Liver (tissue), 9 donors: ENCODE measurements around the gene EMD. TPM values are rescaled to one million over a fixed set of nuclear protein-coding genes. Genes with fewer than 3 reads are reported as not detected.

ENCODE experiments used
- DNase-seq: peaks from one replicate; pipeline ENCODE4 v3.0.0-alpha.2; 2017; ENCODE audit warnings: low spot score
- H3K27ac ChIP-seq, 2 donors: one replicate each; pipeline ENCODE4 v1.7.0; 2013; ENCODE audit warnings: inconsistent platforms in 2 of 2, low read length in 2 of 2, control low read depth in 1 of 2, low read depth in 1 of 2, mild to moderate bottlenecking in 1 of 2
- H3K27me3 ChIP-seq, 4 donors: one replicate each; pipeline versions ENCODE4 v1.6.1 to v1.7.0; 2013; ENCODE audit warnings: low read length in 3 of 4, inconsistent platforms in 1 of 4, mild to moderate bottlenecking in 1 of 4, moderate library complexity in 1 of 4; ENCODE audit not compliant: control insufficient read depth in 4 of 4, insufficient read depth in 4 of 4
- H3K36me3 ChIP-seq, 4 donors: one replicate each; pipeline versions ENCODE4 v1.6.1 to v1.7.0; 2013; ENCODE audit warnings: low read length in 3 of 4, mild to moderate bottlenecking in 3 of 4, low read depth in 1 of 4, moderate library complexity in 1 of 4; ENCODE audit not compliant: control insufficient read depth in 4 of 4, insufficient read depth in 3 of 4
- H3K4me1 ChIP-seq, 4 donors: one replicate each; pipeline versions ENCODE4 v1.6.1 to v1.7.0; 2013; ENCODE audit warnings: low read length in 3 of 4, mild to moderate bottlenecking in 3 of 4, moderate library complexity in 1 of 4; ENCODE audit not compliant: control insufficient read depth in 4 of 4, insufficient read depth in 4 of 4
- H3K4me3 ChIP-seq, 3 donors: one replicate each; pipeline versions ENCODE4 v1.6.1 to v1.7.0; 2013; ENCODE audit warnings: low read length in 3 of 3, control low read depth in 1 of 3, low read depth in 1 of 3, mild to moderate bottlenecking in 1 of 3
- H3K9ac ChIP-seq, 2 donors: one replicate each; pipeline ENCODE4 v1.7.0; 2013; ENCODE audit warnings: low read length in 2 of 2, mild to moderate bottlenecking in 2 of 2, moderate library complexity in 2 of 2, control low read depth in 1 of 2, low read depth in 1 of 2
- H3K9me3 ChIP-seq, 4 donors: one replicate each; pipeline versions ENCODE4 v1.6.1 to v1.7.0; 2013; ENCODE audit warnings: low read length in 3 of 4; ENCODE audit not compliant: control insufficient read depth in 4 of 4
- EGR1 ChIP-seq, 2 donors: IDR thresholded peaks; 2 replicates each; pipeline ENCODE4 v1.6.1; 2016 to 2018; ENCODE audit warnings: antibody characterized with exemption in 2 of 2, low read depth in 2 of 2
- FOXA1 ChIP-seq: IDR thresholded peaks from 2 replicates; pipeline ENCODE4 v1.6.1; 2016; ENCODE audit warnings: antibody characterized with exemption
- GABPA ChIP-seq, 2 donors: IDR thresholded peaks in 1 of 2; conservative IDR thresholded peaks in 1 of 2; 2 replicates each; pipeline ENCODE4 v1.6.1; 2016; ENCODE audit warnings: antibody characterized with exemption in 2 of 2, mild to moderate bottlenecking in 1 of 2, moderate library complexity in 1 of 2
- HNF4A ChIP-seq, 2 donors: conservative IDR thresholded peaks; 2 replicates each; pipeline ENCODE4 v1.6.1; 2016; ENCODE audit warnings: antibody characterized with exemption in 2 of 2, mild to moderate bottlenecking in 2 of 2
- HNF4G ChIP-seq: IDR thresholded peaks from 2 replicates; pipeline ENCODE4 v1.6.1; 2016; ENCODE audit warnings: antibody characterized with exemption
- JUND ChIP-seq, 2 donors: IDR thresholded peaks; 2 replicates each; pipeline ENCODE4 v1.6.1; 2016; ENCODE audit warnings: antibody characterized with exemption in 2 of 2
- NR2F2 ChIP-seq: IDR thresholded peaks from 2 replicates; pipeline ENCODE4 v1.6.1; 2016; ENCODE audit warnings: antibody characterized with exemption
- RXRA ChIP-seq, 2 donors: IDR thresholded peaks; 2 replicates each; pipeline ENCODE4 v1.6.1; 2017 to 2018; ENCODE audit warnings: antibody characterized with exemption in 2 of 2, mild to moderate bottlenecking in 1 of 2
- SP1 ChIP-seq: IDR thresholded peaks from 2 replicates; pipeline ENCODE4 v1.6.1; 2018; ENCODE audit warnings: antibody characterized with exemption, mild to moderate bottlenecking
- TAF1 ChIP-seq: conservative IDR thresholded peaks from 2 replicates; pipeline ENCODE4 v1.6.1; 2016; ENCODE audit warnings: antibody characterized with exemption, mild to moderate bottlenecking
- YY1 ChIP-seq: IDR thresholded peaks from 2 replicates; pipeline ENCODE4 v1.6.1; 2016; ENCODE audit warnings: antibody characterized with exemption, mild to moderate bottlenecking
- WGBS: extraction: QIAGEN DNeasy Blood & Tissue Kit; methylation state at CpG from one replicate; pipeline ENCODE4 v1.1.7; 2013; 5-methylcytosine and 5-hydroxymethylcytosine counted together
- polyA plus RNA-seq, 2 donors: library from polyadenylated mRNA; stranded (reverse) in 1 of 2; unstranded in 1 of 2; fragments of 200-250 nt in 1 of 2; fragments of >200 nt in 1 of 2; fragmentation: Nextera tagmentation in 1 of 2; extraction: Ambion mirVana in 1 of 2; gene quantifications; one replicate each; pipeline versions ENCODE4 v1.2.1 to v1.2.3, GENCODE V29; 2013 to 2015
- total RNA-seq, 2 donors: library from RNA; depleted of rRNA; stranded (reverse); fragments of >200 nt; gene quantifications; one replicate each; pipeline ENCODE4 v1.2.3, GENCODE V29; 2014
- TF ChIP-seq, protein P1 (sequence below): IDR thresholded peaks from 2 replicates; pipeline ENCODE4 v1.6.1; 2016; ENCODE audit warnings: antibody characterized with exemption
- TF ChIP-seq, protein P2 (sequence below): fragments of 150-350 bp; IDR thresholded peaks from 2 replicates; pipeline ENCODE4 v1.5.1; 2017; ENCODE audit warnings: improper control_type of control experiment, low read depth, low read length; ENCODE audit not compliant: missing input control
- TF ChIP-seq, protein P3 (sequence below): IDR thresholded peaks from 2 replicates; pipeline ENCODE4 v1.6.1; 2016; ENCODE audit warnings: antibody characterized with exemption
- TF ChIP-seq, protein P4 (sequence below): IDR thresholded peaks from 2 replicates; pipeline ENCODE4 v1.6.1; 2016; ENCODE audit warnings: antibody characterized with exemption, mild to moderate bottlenecking
- donor health status: healthy.
- donor health status: healthy.
- donor health status: healthy.
- donor health status: healthy.
- donor health status: healthy.

EMD gene
- total RNA-seq (10 to 100 TPM; 11.6 to 18.5 TPM), polyA plus RNA-seq (10 to 100 TPM; 15.5 to 38.0 TPM)

DNA sequence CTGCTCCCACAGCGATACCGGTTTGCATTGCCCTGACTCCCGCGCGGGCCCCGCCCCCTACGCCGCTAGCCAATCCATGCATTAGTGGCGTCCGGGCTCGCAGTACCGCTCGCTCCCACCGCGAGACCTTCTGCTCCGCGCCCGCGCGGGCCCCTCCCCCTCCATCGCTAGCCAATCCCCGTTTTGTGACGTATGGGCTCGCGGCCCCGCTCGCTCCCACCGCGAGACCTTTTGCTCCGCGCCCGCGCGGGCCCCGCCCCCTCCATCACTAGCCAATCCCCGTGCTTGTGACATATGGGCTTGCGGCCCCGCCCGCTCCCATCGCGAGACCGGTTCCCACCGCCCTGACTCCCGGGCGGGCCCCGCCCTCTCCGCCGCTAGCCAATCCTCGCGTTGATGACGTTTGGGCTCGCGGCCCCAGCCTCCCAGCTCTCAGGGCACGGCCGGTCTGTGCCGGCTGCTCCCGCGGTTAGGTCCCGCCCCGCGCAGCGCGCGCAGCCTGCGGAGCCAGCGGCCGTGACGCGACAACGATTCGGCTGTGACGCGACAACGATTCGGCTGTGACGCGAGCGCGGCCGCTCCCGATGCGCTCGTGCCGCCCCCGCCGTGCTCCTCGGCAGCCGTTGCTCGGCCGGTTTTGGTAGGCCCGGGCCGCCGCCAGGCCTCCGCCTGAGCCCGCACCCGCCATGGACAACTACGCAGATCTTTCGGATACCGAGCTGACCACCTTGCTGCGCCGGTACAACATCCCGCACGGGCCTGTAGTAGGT is at the start of gene EMD:
Gene EMD, plus strand, starts transcription at position 497 of the 770 bp plus-strand sequence. Its CDS starts 190 bp downstream, at position 687.
- WGBS = under 1% methylated on average over 103 of the region's 103 CpGs
- Histone ChIP-seq H3K4me3 (peak within 1 kb of the TSS; percentile 69 to 78 (median 72)), H3K9me3 (no peaks in the 10 kb centered on the region), H3K27me3 (no peaks in the 10 kb centered on the region), H3K27ac (peak within 1 kb of the TSS; percentile 96 to 98), H3K9ac (peak within 1 kb of the TSS; percentile 87 to 91), H3K4me1 (peaks cover 4 to 11% (median 7%) of the 10 kb centered on the region in 4 donors), H3K36me3 (no peaks in the 10 kb centered on the region)
- no peak for TF ChIP-seq JUND (IDR thresholded peaks at IDR 0.05)
- TF ChIP-seq, protein P1, sequence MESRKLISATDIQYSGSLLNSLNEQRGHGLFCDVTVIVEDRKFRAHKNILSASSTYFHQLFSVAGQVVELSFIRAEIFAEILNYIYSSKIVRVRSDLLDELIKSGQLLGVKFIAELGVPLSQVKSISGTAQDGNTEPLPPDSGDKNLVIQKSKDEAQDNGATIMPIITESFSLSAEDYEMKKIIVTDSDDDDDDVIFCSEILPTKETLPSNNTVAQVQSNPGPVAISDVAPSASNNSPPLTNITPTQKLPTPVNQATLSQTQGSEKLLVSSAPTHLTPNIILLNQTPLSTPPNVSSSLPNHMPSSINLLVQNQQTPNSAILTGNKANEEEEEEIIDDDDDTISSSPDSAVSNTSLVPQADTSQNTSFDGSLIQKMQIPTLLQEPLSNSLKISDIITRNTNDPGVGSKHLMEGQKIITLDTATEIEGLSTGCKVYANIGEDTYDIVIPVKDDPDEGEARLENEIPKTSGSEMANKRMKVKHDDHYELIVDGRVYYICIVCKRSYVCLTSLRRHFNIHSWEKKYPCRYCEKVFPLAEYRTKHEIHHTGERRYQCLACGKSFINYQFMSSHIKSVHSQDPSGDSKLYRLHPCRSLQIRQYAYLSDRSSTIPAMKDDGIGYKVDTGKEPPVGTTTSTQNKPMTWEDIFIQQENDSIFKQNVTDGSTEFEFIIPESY = peak; percentile 98
- no peak for TF ChIP-seq EGR1 (IDR thresholded peaks at IDR 0.05; ENCODE audit: low read depth in 2 of 2)
- no peak for TF ChIP-seq HNF4A (conservative IDR thresholded peaks at IDR 0.05)
- TF ChIP-seq, protein P2, sequence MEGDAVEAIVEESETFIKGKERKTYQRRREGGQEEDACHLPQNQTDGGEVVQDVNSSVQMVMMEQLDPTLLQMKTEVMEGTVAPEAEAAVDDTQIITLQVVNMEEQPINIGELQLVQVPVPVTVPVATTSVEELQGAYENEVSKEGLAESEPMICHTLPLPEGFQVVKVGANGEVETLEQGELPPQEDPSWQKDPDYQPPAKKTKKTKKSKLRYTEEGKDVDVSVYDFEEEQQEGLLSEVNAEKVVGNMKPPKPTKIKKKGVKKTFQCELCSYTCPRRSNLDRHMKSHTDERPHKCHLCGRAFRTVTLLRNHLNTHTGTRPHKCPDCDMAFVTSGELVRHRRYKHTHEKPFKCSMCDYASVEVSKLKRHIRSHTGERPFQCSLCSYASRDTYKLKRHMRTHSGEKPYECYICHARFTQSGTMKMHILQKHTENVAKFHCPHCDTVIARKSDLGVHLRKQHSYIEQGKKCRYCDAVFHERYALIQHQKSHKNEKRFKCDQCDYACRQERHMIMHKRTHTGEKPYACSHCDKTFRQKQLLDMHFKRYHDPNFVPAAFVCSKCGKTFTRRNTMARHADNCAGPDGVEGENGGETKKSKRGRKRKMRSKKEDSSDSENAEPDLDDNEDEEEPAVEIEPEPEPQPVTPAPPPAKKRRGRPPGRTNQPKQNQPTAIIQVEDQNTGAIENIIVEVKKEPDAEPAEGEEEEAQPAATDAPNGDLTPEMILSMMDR = peak; percentile 18
- no peak for TF ChIP-seq TAF1
- peak; percentile 96 for TF ChIP-seq SP1
- peak; percentile 32 to 40 for TF ChIP-seq RXRA (IDR thresholded peaks at IDR 0.05)
- TF ChIP-seq HNF4G = no peak
- TF ChIP-seq FOXA1 = peak; percentile 8
- TF ChIP-seq, protein P3, sequence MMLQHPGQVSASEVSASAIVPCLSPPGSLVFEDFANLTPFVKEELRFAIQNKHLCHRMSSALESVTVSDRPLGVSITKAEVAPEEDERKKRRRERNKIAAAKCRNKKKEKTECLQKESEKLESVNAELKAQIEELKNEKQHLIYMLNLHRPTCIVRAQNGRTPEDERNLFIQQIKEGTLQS = no peak
- no peak for TF ChIP-seq YY1
- TF ChIP-seq GABPA (IDR thresholded peaks at IDR 0.05 in 1 of 2, conservative IDR thresholded peaks at IDR 0.05 in 1 of 2) = peak in 1 of 2 donors; percentile 41
- TF ChIP-seq, protein P4, sequence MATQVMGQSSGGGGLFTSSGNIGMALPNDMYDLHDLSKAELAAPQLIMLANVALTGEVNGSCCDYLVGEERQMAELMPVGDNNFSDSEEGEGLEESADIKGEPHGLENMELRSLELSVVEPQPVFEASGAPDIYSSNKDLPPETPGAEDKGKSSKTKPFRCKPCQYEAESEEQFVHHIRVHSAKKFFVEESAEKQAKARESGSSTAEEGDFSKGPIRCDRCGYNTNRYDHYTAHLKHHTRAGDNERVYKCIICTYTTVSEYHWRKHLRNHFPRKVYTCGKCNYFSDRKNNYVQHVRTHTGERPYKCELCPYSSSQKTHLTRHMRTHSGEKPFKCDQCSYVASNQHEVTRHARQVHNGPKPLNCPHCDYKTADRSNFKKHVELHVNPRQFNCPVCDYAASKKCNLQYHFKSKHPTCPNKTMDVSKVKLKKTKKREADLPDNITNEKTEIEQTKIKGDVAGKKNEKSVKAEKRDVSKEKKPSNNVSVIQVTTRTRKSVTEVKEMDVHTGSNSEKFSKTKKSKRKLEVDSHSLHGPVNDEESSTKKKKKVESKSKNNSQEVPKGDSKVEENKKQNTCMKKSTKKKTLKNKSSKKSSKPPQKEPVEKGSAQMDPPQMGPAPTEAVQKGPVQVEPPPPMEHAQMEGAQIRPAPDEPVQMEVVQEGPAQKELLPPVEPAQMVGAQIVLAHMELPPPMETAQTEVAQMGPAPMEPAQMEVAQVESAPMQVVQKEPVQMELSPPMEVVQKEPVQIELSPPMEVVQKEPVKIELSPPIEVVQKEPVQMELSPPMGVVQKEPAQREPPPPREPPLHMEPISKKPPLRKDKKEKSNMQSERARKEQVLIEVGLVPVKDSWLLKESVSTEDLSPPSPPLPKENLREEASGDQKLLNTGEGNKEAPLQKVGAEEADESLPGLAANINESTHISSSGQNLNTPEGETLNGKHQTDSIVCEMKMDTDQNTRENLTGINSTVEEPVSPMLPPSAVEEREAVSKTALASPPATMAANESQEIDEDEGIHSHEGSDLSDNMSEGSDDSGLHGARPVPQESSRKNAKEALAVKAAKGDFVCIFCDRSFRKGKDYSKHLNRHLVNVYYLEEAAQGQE = peak; percentile 75
- peak; percentile 11 for TF ChIP-seq NR2F2
- peak; percentile 96 for DNase-seq
